GM23338 (cell line): Measurements from ENCODE around the gene E2F6. TPM values are rescaled to one million over a fixed set of nuclear protein-coding genes. Genes with fewer than 3 reads are reported as not detected.

Source experiments
- ATAC-seq: fragments of 200-7000 bp; cut with Tn5 transposase; 3 replicates; pipeline ENCODE4 v1.9.1; 2020
- DNase-seq: peaks from one replicate; pipeline ENCODE4 v3.0.0-alpha.2; 2015; ENCODE audit warnings: low spot score
- H2AFZ ChIP-seq: fragments of 200-600 bp; sonication (generic); 2 replicates; pipeline ENCODE4 v1.8.0; 2016; ENCODE audit warnings: antibody characterized with exemption, mild to moderate bottlenecking, moderate library complexity
- H3F3A ChIP-seq: fragments of 200-600 bp; sonication (generic); replicated peaks from 2 replicates; pipeline ENCODE4 v1.8.0; 2017; ENCODE audit warnings: antibody characterized with exemption, mixed run types, low read depth
- H3K27ac ChIP-seq: fragments of 200-600 bp; sonication (generic); 2 replicates; pipeline ENCODE4 v1.6.1; 2016; ENCODE audit warnings: low read depth
- H3K27me3 ChIP-seq: fragments of 200-600 bp; sonication (generic); 2 replicates; pipeline ENCODE4 v1.8.0; 2016; ENCODE audit warnings: mild to moderate bottlenecking, mixed run types, moderate library complexity; ENCODE audit not compliant: insufficient read depth
- H3K36me3 ChIP-seq: fragments of 200-600 bp; sonication (generic); 2 replicates; pipeline ENCODE4 v1.8.0; 2016; ENCODE audit warnings: mild to moderate bottlenecking; ENCODE audit not compliant: insufficient read depth
- H3K4me1 ChIP-seq: fragments of 200-600 bp; sonication (generic); 2 replicates; pipeline ENCODE4 v1.8.0; 2016; ENCODE audit warnings: mild to moderate bottlenecking, moderate library complexity; ENCODE audit not compliant: insufficient read depth
- H3K4me2 ChIP-seq: fragments of 200-600 bp; sonication (generic); 2 replicates; pipeline ENCODE4 v1.7.1; 2017; ENCODE audit warnings: mixed run types
- H3K4me3 ChIP-seq: fragments of 200-600 bp; sonication (generic); 2 replicates; pipeline ENCODE4 v1.6.1; 2016; ENCODE audit warnings: mixed run types
- H3K79me2 ChIP-seq: fragments of 200-600 bp; sonication (generic); replicated peaks from 2 replicates; pipeline ENCODE4 v1.8.0; 2017; ENCODE audit warnings: mild to moderate bottlenecking; ENCODE audit not compliant: insufficient read depth
- H3K9me2 ChIP-seq: fragments of 200-600 bp; sonication (generic); 2 replicates; pipeline ENCODE4 v1.8.0; 2017; ENCODE audit not compliant: insufficient read depth
- H4K20me1 ChIP-seq: fragments of 200-600 bp; sonication (generic); replicated peaks from 2 replicates; pipeline ENCODE4 v1.8.0; 2017; ENCODE audit warnings: mild to moderate bottlenecking; ENCODE audit not compliant: insufficient read depth
- H3K27ac Mint-ChIP-seq: 2 replicates; pipeline ENCODE4 v1.8.0; 2020; ENCODE audit warnings: inconsistent platforms, mild to moderate bottlenecking, moderate library complexity, mixed read lengths
- H3K27me3 Mint-ChIP-seq: 3 replicates; pipeline ENCODE4 v1.8.0; 2022; ENCODE audit warnings: low read depth, mild to moderate bottlenecking, moderate library complexity, mixed read lengths, inconsistent platforms; ENCODE audit not compliant: insufficient read depth, poor library complexity
- H3K36me3 Mint-ChIP-seq: 3 replicates; pipeline ENCODE4 v1.8.0; 2021; ENCODE audit warnings: low read depth, mild to moderate bottlenecking, inconsistent platforms, moderate library complexity, mixed read lengths
- H3K4me1 Mint-ChIP-seq: 3 replicates; pipeline ENCODE4 v1.8.0; 2020; ENCODE audit warnings: mild to moderate bottlenecking, inconsistent platforms, mixed read lengths
- H3K4me3 Mint-ChIP-seq: 3 replicates; pipeline ENCODE4 v1.8.0; 2021; ENCODE audit warnings: moderate library complexity, mild to moderate bottlenecking, inconsistent platforms, mixed read lengths
- H3K9me3 Mint-ChIP-seq: 3 replicates; pipeline ENCODE4 v1.8.0; 2020; ENCODE audit warnings: moderate library complexity, mild to moderate bottlenecking, inconsistent platforms, mixed read lengths
- CTCF ChIP-seq, 2 experiments: fragments of 200-600 bp in 1 of 2; sonication (generic) in 1 of 2; conservative IDR thresholded peaks; 2 replicates each; pipeline versions ENCODE4 v1.5.1 to v1.6.1; 2016 to 2017; ENCODE audit warnings: antibody characterized with exemption in 2 of 2, low read depth in 2 of 2, mild to moderate bottlenecking in 2 of 2, moderate library complexity in 1 of 2
- EZH2 ChIP-seq: fragments of 200-600 bp; sonication (generic); IDR thresholded peaks from one replicate; pipeline ENCODE4 v1.8.0; 2017; ENCODE audit warnings: antibody characterized with exemption, mild to moderate bottlenecking, low read depth; ENCODE audit not compliant: unreplicated experiment
- EZH2phosphoT487 ChIP-seq: fragments of 200-600 bp; sonication (generic); IDR thresholded peaks from one replicate; pipeline ENCODE4 v1.8.1; 2018; ENCODE audit warnings: antibody characterized with exemption; ENCODE audit not compliant: unreplicated experiment
- NANOG ChIP-seq: IDR thresholded peaks from 2 replicates; pipeline ENCODE4 v1.6.1; 2016; ENCODE audit warnings: antibody characterized with exemption, borderline replicate concordance
- POLR2AphosphoS5 ChIP-seq: IDR thresholded peaks from 2 replicates; pipeline ENCODE4 v1.6.1; 2016; ENCODE audit warnings: antibody characterized with exemption, low read depth
- STAT1 ChIP-seq: IDR thresholded peaks from one replicate; pipeline ENCODE4 v1.6.1; 2016; ENCODE audit warnings: antibody characterized with exemption; ENCODE audit not compliant: unreplicated experiment
- ZNF114 ChIP-seq: fragments of 250-450 bp; sonication (Bioruptor Pico); IDR thresholded peaks from 2 replicates; pipeline ENCODE4 v1.5.0; 2020; ENCODE audit warnings: mild to moderate bottlenecking, moderate library complexity
- ZNF331 ChIP-seq: fragments of 250-450 bp; sonication (Bioruptor Pico); IDR thresholded peaks from 2 replicates; pipeline ENCODE4 v1.5.0; 2020; ENCODE audit warnings: low read depth, mild to moderate bottlenecking, moderate library complexity
- ZNF462 ChIP-seq: fragments of 250-450 bp; sonication (Bioruptor Pico); IDR thresholded peaks from 2 replicates; pipeline ENCODE4 v1.5.0; 2020; ENCODE audit warnings: mild to moderate bottlenecking, moderate library complexity
- polyA plus RNA-seq: library from polyadenylated mRNA; unstranded; fragments of >200 nt; fragmentation: Nextera tagmentation; extraction: Ambion mirVana; gene quantifications from 2 replicates; pipeline ENCODE4 v1.2.1, GENCODE V29; 2016
- total RNA-seq: library from RNA; depleted of rRNA; stranded (reverse); fragments of >200 nt; shearing (Covaris generic); gene quantifications from 2 replicates; pipeline ENCODE4 v1.2.3, GENCODE V29; 2014

The E2F6 gene
- total and polyA plus RNA-seq, 2 experiments from 2014 or later = 16.9 to 20.7 TPM

GRCh38 chr2:11500702-11501303 lies 34.8 kb upstream of the E2F6 start:
- Histone ChIP-seq H3K27ac (no peak overlapping the region), H3K4me2 (no peak overlapping the region), H3K9me2 (0 out of 2 replicates have a peak, but pooled peaks cover 3% of the 10 kb centered on the region), H2AFZ (no peak overlapping the region), H3K36me3 (0 out of 2 replicates have a peak, but pooled peaks cover 3% of the 10 kb centered on the region), H3K4me1 (peaks cover 18% of the 10 kb centered on the region), H3K79me2 (peaks cover 66% of the 10 kb centered on the region), H3K4me3 (no peak overlapping the region), H4K20me1 (peaks cover 12% of the 10 kb centered on the region), H3K27me3 (no peaks in the 10 kb centered on the region), H3F3A (no peaks in the 10 kb centered on the region; the same call in 1 of the 2 replicates)
- ATAC-seq = no peak
- Mint-ChIP-seq H3K36me3 (peaks cover 10% of the 10 kb centered on the region; the same call in 2 of the 3 replicates), H3K4me1 (peaks cover 28% of the 10 kb centered on the region), H3K27ac (no peak overlapping the region), H3K27me3 (peaks cover 9% of the 10 kb centered on the region), H3K9me3 (peaks cover 9% of the 10 kb centered on the region), H3K4me3 (no peak overlapping the region)
- TF ChIP-seq ZNF114 (CRISPR knock-in tag) = no peak
- no peak for TF ChIP-seq STAT1
- no peak for TF ChIP-seq NANOG
- DNase-seq = no peak

GRCh38 chr2:11499081-11499743 lies 33.3 kb upstream of the E2F6 start:
- peak; percentile 35 for ATAC-seq
- Histone ChIP-seq H3K4me2 (no peak overlapping the region), H3K36me3 (0 out of 2 replicates have a peak, but pooled peaks cover 3% of the 10 kb centered on the region), H3K79me2 (peaks cover 70% of the 10 kb centered on the region), H2AFZ (no peak overlapping the region), H4K20me1 (peaks cover 18% of the 10 kb centered on the region), H3K4me1 (peaks cover 24% of the 10 kb centered on the region), H3K4me3 (no peak overlapping the region), H3K27me3 (no peaks in the 10 kb centered on the region), H3K27ac (no peak overlapping the region), H3K9me2 (no peaks in the 10 kb centered on the region), H3F3A (no peaks in the 10 kb centered on the region; the same call in 1 of the 2 replicates)
- H3K9me3 Mint-ChIP-seq = peaks cover 9% of the 10 kb centered on the region
- peaks cover 10% of the 10 kb centered on the region; the same call in 2 of the 3 replicates for H3K36me3 Mint-ChIP-seq
- H3K27ac Mint-ChIP-seq = no peak overlapping the region
- H3K4me1 Mint-ChIP-seq = peaks cover 39% of the 10 kb centered on the region
- no peak for TF ChIP-seq CTCF (conservative IDR thresholded peaks at IDR 0.05; ENCODE audit: low read depth in 2 of 2)
- no peak for TF ChIP-seq POLR2AphosphoS5
- TF ChIP-seq NANOG = no peak
- TF ChIP-seq ZNF462 (CRISPR knock-in tag) = no peak
- no peak for TF ChIP-seq EZH2phosphoT487
- no peak for TF ChIP-seq ZNF114 (CRISPR knock-in tag)
- TF ChIP-seq EZH2 = no peak
- TF ChIP-seq STAT1 = no peak
- TF ChIP-seq ZNF331 (CRISPR knock-in tag) = no peak
- DNase-seq = no peak
- no peak overlapping the region for H3K4me3 Mint-ChIP-seq
- peaks cover 10% of the 10 kb centered on the region for H3K27me3 Mint-ChIP-seq
